Posterior cingulate gyrus (tissue), 11 donors: ENCODE results near the gene OR4C15.

Experiments
- DNase-seq, 10 donors: peaks; one replicate each; pipeline versions ENCODE4 v3.0.0 to v3.0.0-alpha.2; 2020 to 2021; ENCODE audit warnings: mixed read lengths in 3 of 10
- intact Hi-C: fragments of 100-400 bp; cut with DNase I; formaldehyde crosslinking; loops from one replicate; pipeline ENCODE4 v1.15.1; 2023

OR4C15 gene

DNA sequence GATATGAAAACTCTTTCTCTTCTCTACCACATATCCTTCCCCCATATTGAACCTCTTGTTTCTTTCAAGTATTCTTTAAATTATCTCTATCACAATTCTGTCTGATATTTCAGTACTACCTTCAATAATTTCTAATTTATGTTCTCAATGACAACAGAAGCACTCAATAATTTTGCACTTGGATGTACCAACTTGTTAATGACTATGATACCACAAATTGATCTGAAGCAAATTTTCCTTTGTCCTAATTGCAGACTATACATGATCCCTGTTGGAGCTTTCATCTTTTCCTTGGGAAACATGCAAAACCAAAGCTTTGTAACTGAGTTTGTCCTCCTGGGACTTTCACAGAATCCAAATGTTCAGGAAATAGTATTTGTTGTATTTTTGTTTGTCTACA is at the start of gene OR4C15:
Gene OR4C15 (plus strand): TSS at position 301 of the 400 bp plus-strand sequence. CDS start 0 bp downstream, at position 301.
- intact Hi-C loops, result no loop called here
- no peak for DNase-seq

DNA sequence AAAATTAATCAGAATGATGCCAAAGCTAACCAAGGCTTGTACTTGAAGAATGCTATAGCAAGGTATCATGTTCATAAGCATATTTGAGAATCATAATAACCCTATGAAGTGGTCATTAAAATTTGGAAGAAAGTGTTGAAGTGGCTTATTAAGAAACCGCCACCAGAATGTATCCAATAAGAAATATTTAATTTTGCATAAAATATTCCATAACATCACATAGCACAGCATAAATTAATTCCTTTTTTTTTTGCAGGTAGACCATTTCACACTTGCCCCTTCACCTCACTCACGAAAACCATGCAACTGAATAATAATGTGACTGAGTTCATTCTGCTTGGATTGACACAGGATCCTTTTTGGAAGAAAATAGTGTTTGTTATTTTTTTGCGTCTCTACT is 17.6 kb downstream of the OR4C15 start, which contains the start of gene OR4C16:
Gene OR4C16 (plus strand): TSS at position 301 of the 400 bp plus-strand sequence. CDS start 0 bp downstream, at position 301.
- intact Hi-C loops, result no loop called here
- no peak for DNase-seq

DNA sequence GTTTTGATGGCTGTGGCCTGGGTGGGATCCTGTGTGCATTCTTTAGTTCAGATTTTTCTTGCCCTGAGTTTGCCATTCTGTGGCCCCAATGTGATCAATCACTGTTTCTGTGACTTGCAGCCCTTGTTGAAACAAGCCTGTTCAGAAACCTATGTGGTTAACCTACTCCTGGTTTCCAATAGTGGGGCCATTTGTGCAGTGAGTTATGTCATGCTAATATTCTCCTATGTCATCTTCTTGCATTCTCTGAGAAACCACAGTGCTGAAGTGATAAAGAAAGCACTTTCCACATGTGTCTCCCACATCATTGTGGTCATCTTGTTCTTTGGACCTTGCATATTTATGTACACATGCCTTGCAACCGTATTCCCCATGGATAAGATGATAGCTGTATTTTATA is 18.3 kb downstream of the OR4C15 start:
- intact Hi-C loops, result no loop called here
- DNase-seq, result no peak
